HepG2 (cell line): ENCODE measurements around the gene MRPL34. TPM values are rescaled to one million over a fixed set of nuclear protein-coding genes. Genes with fewer than 3 reads are reported as not detected.

ENCODE experiments used
- AGO2 ChIP-seq: fragments of 200-400 bp; formaldehyde crosslinking; optimal IDR thresholded peaks from 2 replicates; pipeline ENCODE3; 2017; ENCODE audit warnings: mild to moderate bottlenecking, low read depth, low read length, moderate library complexity
- ETS1 ChIP-seq: sonication (generic); formaldehyde crosslinking; IDR thresholded peaks from 2 replicates; pipeline ENCODE4 v1.4.0; 2020; ENCODE audit warnings: missing genetic modification reagents
- FOXM1 ChIP-seq: sonication (generic); formaldehyde crosslinking; IDR thresholded peaks from 2 replicates; pipeline ENCODE4 v1.5.0; 2020; ENCODE audit warnings: missing genetic modification reagents
- GATAD2A ChIP-seq: IDR thresholded peaks from 2 replicates; pipeline ENCODE4 v1.6.1; 2016
- MAF1 ChIP-seq: sonication (generic); formaldehyde crosslinking; IDR thresholded peaks from 2 replicates; pipeline ENCODE4 v1.5.0; 2020; ENCODE audit warnings: missing genetic modification reagents, borderline replicate concordance
- PAX8 ChIP-seq: sonication (generic); formaldehyde crosslinking; IDR thresholded peaks from 2 replicates; pipeline ENCODE4 v1.8.0; 2022; ENCODE audit warnings: mild to moderate bottlenecking, missing genetic modification reagents, borderline replicate concordance
- PRPF4 ChIP-seq: fragments of 200-400 bp; formaldehyde crosslinking; IDR thresholded peaks from 2 replicates; pipeline ENCODE4 v1.6.1; 2016; ENCODE audit warnings: low read length, low read depth; ENCODE audit not compliant: poor library complexity, severe bottlenecking
- RCOR2 ChIP-seq: IDR thresholded peaks from 2 replicates; pipeline ENCODE4 v1.6.1; 2016; ENCODE audit warnings: missing biosample characterization, missing genetic modification reagents
- SNAI1 ChIP-seq: sonication (generic); formaldehyde crosslinking; IDR thresholded peaks from 2 replicates; pipeline ENCODE4 v1.5.0; 2020; ENCODE audit warnings: mild to moderate bottlenecking, missing genetic modification reagents, borderline replicate concordance
- TEAD2 ChIP-seq: sonication (generic); formaldehyde crosslinking; IDR thresholded peaks from 2 replicates; pipeline ENCODE4 v1.9.0; 2021; ENCODE audit warnings: missing genetic modification reagents
- ZNF296 ChIP-seq: sonication (generic); formaldehyde crosslinking; conservative IDR thresholded peaks from 2 replicates; pipeline ENCODE4 v1.5.0; 2020; ENCODE audit warnings: mild to moderate bottlenecking, missing genetic modification reagents
- ZNF407 ChIP-seq: sonication (generic); formaldehyde crosslinking; IDR thresholded peaks from one replicate; pipeline ENCODE4 v1.5.1; 2020; ENCODE audit warnings: mild to moderate bottlenecking, missing genetic modification reagents; ENCODE audit errors: not compliant biosample characterization
- ZNF589 ChIP-seq: sonication (generic); formaldehyde crosslinking; conservative IDR thresholded peaks from 2 replicates; pipeline ENCODE4 v1.8.0; 2022; ENCODE audit warnings: mild to moderate bottlenecking, moderate library complexity, missing genetic modification reagents
- ZNF749 ChIP-seq: sonication (generic); formaldehyde crosslinking; IDR thresholded peaks from 2 replicates; pipeline ENCODE4 v1.8.0; 2022; ENCODE audit warnings: mild to moderate bottlenecking, missing genetic modification reagents, moderate library complexity, borderline replicate concordance
- ZNF800 ChIP-seq: sonication (generic); formaldehyde crosslinking; IDR thresholded peaks from 2 replicates; pipeline ENCODE4 v1.4.0; 2020; ENCODE audit warnings: missing genetic modification reagents
- ZUFSP ChIP-seq: sonication (generic); formaldehyde crosslinking; IDR thresholded peaks from 2 replicates; pipeline ENCODE4 v1.9.0; 2021; ENCODE audit warnings: missing genetic modification reagents, mild to moderate bottlenecking, borderline replicate concordance
- polyA plus RNA-seq, 8 experiments: library from polyadenylated mRNA; depleted of rRNA in 3 of 8; stranded (reverse) in 7 of 8; unstranded in 1 of 8; fragments of >200 nt; fragmentation: Illumina TruSeq in 4 of 8; extraction: Trizol in 4 of 8; gene quantifications; 2 replicates each; pipeline versions ENCODE4 v1.2.1 to v1.2.3, GENCODE V29; 2011 to 2016; ENCODE audit warnings: low read depth in 4 of 8, missing spikeins in 1 of 8, mixed read lengths in 1 of 8; ENCODE audit not compliant: insufficient read depth in 1 of 8
- total RNA-seq, 5 experiments: library from RNA; depleted of rRNA; stranded (reverse); fragments of >200 nt; fragmentation: Illumina TruSeq; extraction: Trizol; gene quantifications; 2 replicates each; pipeline ENCODE4 v1.2.3, GENCODE V29; 2016; ENCODE audit warnings: low read depth in 1 of 5

MRPL34 gene
- total and polyA plus RNA-seq, 2 of the 13 experiments (the other 11 are each of a cell fraction or from before 2014, with no cell fraction given) = 74.0 to 77.3 TPM

- TF ChIP-seq ZNF407 (CRISPR knock-in tag) = no peak
- TF ChIP-seq GATAD2A (CRISPR knock-in tag) = no peak
- no peak for TF ChIP-seq PRPF4
- TF ChIP-seq ZNF800 (CRISPR knock-in tag) = no peak
- no peak for TF ChIP-seq AGO2
- TF ChIP-seq ETS1 (CRISPR knock-in tag) = no peak
- 0 out of 2 replicates have a peak, but pooled peaks have one; percentile 6 for TF ChIP-seq MAF1
- TF ChIP-seq RCOR2 (CRISPR knock-in tag) = no peak
- TF ChIP-seq FOXM1 (CRISPR knock-in tag) = no peak
- TF ChIP-seq ZNF749 (CRISPR knock-in tag) = no peak
- no peak for TF ChIP-seq SNAI1 (CRISPR knock-in tag)
- TF ChIP-seq PAX8 (CRISPR knock-in tag) = no peak
- TF ChIP-seq ZUFSP (CRISPR knock-in tag) = no peak
- TF ChIP-seq ZNF589 (CRISPR knock-in tag) = peak; percentile 25; the same call in 1 of the 2 replicates
- no peak for TF ChIP-seq ZNF296 (CRISPR knock-in tag)
- TF ChIP-seq TEAD2 (CRISPR knock-in tag) = no peak
Observed at GRCh38 chr19:17336872-17337674, 31.4 kb downstream of the MRPL34 start, which contains the start of gene GTPBP3 (continued).
